DMS 273 (cell line): ENCODE data around the gene XK.

Experiments used
- DNase-seq: peaks from one replicate; lab custom pipeline; 2025; ENCODE audit not compliant: unreplicated experiment; lab: John Stamatoyannopoulos, UW

Gene XK

GRCh38 chrX:37679230-37679629 lies 6.4 kb upstream of the XK start:
- DNase-seq, result no peak

DNA sequence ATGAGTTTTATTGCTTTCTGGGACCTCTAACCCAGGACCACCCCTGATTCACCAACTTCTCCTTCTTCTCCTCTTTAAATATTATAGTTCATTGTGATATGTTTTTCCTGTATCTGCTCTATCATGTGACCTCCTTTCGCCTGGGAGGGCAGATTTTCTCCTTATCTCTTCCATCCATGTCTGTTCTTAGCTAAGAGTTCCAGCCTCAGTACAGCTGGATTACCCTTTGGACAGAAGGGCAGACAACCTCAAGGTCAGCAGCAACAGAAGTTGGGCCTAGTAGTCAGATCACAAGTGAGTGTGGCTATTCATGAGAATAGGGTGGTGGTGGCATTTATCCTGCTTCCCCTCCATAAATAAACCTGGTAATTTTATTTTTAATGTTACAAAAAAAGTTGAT lies 5.7 kb upstream of the XK start:
- DNase-seq, result no peak

DNA sequence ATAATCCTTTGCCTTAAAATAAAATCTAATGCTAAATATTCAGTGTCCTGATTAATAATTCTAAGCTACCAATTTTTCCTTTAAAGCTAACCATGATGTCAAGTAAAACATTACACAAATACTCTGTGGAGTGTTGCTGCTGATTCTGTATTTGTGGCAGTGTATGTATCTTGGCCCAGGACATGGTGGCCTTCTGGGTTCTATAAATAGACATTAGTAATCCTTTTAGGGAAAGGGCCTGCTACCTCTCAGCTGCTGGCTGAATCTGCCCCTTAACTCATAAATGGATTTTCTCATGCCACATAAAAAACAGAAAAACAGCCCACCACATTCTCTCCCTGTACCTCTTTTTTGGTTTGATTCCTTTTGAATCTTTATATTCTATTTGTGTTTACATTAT lies 1.2 kb upstream of the XK start:
- peak; percentile 20 for DNase-seq

DNA sequence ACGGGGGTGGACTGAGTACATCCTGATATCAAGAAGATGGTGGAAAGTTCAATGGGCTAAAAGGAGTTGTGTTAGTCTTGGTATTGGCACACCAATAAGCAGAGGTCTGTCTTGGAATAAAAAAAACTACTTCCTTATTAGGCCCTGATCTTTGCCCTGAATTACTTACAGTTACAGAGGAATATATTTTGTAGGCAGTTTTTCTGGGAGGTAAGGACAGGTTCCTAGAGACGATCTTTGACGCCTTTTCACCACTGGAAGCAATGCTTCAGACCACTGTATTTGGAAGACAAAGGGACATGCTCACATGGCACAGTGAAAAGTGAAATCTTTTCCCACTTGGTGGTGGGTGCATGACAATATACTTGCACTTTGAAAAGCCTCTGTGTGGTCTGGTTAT lies 618 bp upstream of the XK start:
- no peak for DNase-seq

DNA sequence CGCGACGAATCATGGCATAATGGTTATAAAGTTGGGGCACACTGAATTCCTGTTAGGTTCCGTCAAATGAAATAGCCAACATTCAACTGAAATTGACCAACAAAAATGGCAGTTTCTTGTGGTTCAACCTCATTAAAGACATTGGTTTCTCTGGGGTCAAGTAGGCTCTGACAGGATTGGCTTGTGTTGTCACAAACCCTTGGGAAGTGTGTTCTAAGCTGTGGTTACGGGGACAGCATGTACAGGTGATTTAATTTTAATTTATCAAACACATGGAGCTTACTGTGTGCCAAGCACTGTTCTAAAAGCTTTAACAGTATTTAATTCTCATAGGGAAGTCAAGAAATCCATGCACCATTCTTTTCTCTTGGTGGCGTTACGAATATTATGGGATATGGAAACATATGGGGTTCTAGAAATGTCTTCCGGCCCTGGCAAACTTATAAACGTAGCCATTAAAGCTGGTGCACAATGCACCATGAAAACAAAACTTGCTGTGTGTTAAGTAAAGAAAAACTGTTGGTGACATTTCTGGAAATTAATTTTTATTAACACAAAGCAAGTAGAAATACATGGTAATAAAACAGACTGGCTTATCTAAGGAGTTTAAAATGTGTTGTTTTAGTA lies 891 bp downstream of the XK start:
- no peak for DNase-seq

DNA sequence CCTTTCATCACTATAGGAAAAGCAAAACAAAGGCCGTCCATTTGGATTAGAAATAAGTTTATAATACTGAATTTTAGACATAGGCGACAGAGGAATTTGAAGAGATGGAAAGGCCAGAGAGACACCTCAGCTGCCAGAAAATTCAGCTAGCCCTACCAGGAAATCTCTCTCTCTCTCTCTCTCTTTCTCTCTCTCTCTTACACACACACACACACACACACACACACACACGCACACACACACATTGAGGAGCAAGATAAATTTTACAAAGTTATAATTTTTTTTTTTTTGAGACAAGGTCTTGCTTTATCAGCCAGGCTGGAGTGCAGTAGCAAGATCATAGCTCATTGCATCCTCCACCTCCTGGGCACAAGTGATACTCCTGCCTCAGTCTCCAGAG lies 1.4 kb downstream of the XK start:
- no peak for DNase-seq

GRCh38 chrX:37690119-37690518 lies 4.5 kb downstream of the XK start:
- no peak for DNase-seq

GRCh38 chrX:37692918-37693317 lies 7.3 kb downstream of the XK start:
- DNase-seq, result no peak

GRCh38 chrX:37697169-37697760 lies 11.7 kb downstream of the XK start:
- DNase-seq, result no peak

GRCh38 chrX:37701588-37701987 lies 16.0 kb downstream of the XK start:
- peak; percentile 58 for DNase-seq

DNA sequence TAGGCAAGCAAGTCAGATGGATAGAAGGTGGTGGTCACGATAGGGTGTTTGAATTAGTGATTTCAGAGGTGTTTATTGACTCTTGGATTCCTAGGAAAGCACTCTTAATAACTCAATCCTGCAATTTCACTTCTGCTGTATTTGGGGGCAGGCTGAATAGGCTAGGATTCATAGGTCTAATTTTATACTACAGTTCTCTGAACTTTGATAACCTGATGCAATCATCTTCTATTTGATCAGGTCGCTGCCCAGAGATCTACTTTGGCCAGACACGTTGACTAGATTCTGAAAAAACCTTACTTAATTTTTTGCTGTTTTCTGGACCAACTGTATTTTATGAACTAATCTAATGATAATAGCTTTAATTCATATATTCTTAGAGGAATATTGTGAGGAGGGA lies 26.4 kb downstream of the XK start:
- DNase-seq, result no peak

DNA sequence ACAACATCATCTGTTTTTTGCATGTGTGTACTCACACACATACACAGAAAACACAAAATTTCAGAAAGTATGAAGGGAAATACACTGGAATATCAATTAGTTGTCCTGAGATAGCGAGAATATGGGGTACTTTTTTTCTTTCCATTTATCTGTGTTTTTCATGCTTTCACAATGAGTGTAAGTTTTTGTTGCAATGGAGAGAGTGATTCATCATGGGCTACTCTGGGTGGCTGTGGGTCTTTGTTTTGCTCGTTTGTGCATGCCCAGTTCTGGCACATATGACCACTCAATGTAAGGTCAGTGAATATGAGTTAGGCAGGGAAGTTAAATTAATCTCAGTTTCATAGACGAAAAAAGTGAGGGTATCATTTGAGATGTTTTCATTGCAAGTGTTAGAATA lies 26.9 kb downstream of the XK start:
- DNase-seq, result no peak

DNA sequence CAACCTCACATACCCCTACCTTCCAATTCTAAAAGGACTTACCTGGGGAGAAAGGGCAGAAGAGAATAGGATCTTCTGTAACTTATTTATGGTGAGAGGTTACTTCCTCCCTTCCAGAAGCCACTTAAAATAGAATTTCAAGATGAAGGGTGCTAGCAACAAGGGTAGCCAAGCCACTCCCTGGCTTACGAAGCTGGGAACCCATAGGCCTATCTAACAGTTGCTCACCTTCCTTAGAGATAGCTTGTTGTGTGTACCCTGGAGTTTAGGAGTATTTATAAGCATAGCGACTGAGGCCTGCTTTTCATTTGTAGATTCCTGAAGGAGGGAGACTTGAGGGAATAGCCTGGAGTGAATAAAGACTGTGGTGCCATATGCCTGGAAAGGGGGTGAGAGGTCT lies 28.9 kb downstream of the XK start:
- no peak for DNase-seq

DNA sequence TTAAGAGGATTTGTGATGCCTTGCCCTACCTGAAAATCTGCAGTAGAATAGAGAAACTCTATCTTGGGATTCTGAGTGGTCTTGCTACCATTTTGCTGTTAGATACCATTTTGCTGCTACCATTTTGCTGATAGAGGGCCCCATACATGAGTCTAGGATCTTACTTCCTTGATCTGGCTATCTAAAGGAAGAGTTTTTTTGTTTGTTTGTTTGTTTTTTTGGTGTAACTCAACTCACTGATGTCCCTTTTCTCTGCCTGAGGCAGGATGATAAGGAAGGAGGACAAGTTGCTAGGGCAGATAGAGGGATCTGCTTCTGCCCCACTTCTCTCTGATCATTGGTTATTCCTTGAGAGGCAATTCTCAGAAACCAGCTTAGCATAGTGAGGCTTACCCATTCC lies 31.0 kb downstream of the XK start:
- no peak for DNase-seq

- DNase-seq, result no peak
Measured at GRCh38 chrX:37717708-37718107, 32.1 kb downstream of the XK start.

GRCh38 chrX:37722595-37722994 lies 37.0 kb downstream of the XK start:
- DNase-seq, result no peak

DNA sequence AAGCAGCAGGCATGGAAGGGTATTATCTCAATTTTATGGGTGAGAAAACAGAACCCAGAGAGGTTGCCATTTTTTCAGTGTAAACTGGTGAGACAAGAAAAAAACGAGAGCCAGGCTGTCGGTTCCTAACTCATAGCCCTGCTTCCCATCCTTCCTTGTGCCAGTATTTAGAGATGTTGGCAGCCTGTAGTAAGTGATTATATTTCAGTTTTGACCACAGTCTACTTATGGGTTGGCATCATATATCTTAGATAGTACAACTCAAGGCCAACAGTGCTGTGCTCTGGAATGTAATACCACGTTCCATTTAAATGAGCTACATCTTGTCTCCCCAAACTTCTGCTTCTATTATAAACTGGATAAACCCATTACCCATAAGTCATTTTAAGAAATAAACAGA lies 40.8 kb downstream of the XK start:
- DNase-seq, result no peak

GRCh38 chrX:37745354-37745753 lies 59.8 kb downstream of the XK start:
- peak; percentile 88 for DNase-seq

DNA sequence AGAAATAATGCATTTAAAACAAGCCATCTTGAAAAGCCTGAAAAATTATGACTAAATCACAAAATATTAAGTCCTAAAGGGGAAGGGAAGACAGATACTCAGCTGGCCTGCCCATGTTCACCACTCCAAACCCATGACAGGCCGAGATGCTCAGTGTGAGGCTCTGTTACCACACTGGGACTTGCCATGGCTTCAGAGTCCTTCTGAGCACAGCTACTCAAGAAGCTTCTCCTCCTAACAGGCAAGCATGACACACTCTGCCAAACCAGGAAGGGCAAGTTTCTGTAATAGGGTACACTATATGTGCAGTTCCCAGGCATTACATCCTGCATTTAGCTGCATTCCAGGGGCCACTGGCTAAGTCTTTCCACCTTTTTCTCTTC lies 60.2 kb downstream of the XK start:
- no peak for DNase-seq

DNA sequence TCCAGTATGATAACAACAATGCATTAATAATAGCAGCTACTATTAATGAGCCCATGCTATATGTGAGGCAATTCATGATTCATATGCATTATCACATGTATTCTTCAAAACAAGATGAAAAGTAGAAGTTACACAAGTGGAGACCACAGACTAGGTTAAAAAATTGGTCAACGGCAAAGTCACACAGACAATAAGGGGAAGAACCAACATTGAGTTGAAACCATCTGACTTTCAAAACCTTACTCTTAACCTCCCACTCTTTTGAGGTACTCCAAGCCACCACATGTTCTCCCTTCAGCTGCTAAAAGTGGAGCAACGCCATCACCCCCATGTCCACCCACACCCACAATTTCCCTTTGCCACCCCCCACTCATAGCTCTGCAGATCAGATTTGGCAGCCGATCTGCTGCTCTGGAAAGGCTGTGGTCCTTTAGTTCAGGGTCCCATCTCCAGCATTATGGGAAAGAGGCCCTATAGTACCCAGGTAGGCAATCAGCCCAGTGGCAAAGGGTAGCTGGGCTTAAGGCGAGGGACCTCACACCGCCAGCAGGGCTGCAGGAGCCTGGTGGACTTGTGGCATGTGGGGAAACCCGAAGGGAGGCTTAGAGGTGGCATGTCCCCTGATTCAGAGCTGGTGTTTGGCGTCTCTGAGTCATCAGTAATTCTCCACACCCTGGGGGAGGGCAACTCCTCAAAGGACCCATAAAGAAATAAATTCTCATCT lies 60.8 kb downstream of the XK start:
- DNase-seq, result no peak

GRCh38 chrX:37746951-37747350 lies 61.4 kb downstream of the XK start:
- DNase-seq, result no peak

- no peak for DNase-seq
Measured at GRCh38 chrX:37752281-37752680, 66.7 kb downstream of the XK start.

DNA sequence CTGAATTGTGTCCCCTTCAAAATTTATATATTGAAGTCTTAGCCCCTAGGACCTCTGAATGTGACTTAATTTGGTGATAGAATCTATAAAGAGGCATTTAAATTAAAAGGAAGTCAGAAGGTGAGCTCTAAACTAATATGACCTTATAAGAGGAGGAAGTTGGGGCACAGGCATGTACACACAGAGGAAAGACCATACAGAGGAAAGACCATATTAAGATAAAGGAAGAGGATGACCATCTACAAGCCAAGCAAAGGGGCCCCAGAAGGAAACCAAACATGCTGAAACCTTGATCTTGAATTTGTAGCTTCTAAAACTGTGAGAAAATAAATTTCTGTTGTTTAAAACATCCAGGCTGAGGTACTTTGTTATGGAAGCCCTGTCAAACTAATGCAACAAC lies 67.3 kb downstream of the XK start:
- no peak for DNase-seq
